H1 (cell line): ENCODE data around the gene SCNN1A. TPM values are rescaled to one million over a fixed set of nuclear protein-coding genes. Genes with fewer than 3 reads are reported as not detected.

Source experiments
- CTCF ChIA-PET: fragments of 300-600 bp; sonication (Branson Sonifier 250); formaldehyde crosslinking; loops from one replicate; lab custom pipeline; 2021; ENCODE audit not compliant: partially characterized antibody; lab: Charles Lee
- POLR2A ChIA-PET: fragments of 300-600 bp; sonication (Branson Sonifier 250); formaldehyde crosslinking; loops from one replicate; lab custom pipeline; 2021; ENCODE audit warnings: inconsistent platforms; ENCODE audit not compliant: partially characterized antibody; lab: Charles Lee
- DNase-seq, 2 experiments: peaks; one replicate each; pipeline versions ENCODE4 v3.0.0 to v3.0.0-alpha.2; 2010 to 2022; ENCODE audit warnings: low spot score in 2 of 2, low read depth in 1 of 2, mixed read lengths in 1 of 2
- FAIRE-seq: peaks from 2 replicates; lab custom pipeline; 2011; peaks lifted over from hg19 to GRCh38; lab: Jason Lieb, UNC
- H2AFZ ChIP-seq: 2 replicates; pipeline ENCODE4 v1.8.1; 2012; ENCODE audit warnings: low read length, inconsistent platforms
- H2AK5ac ChIP-seq: 2 replicates; pipeline ENCODE4 v1.6.1; 2013; ENCODE audit warnings: low read depth, low read length
- H2BK120ac ChIP-seq: replicated peaks from 2 replicates; pipeline ENCODE3; 2013; ENCODE audit warnings: low read depth, low read length, inconsistent platforms
- H2BK12ac ChIP-seq: 2 replicates; pipeline ENCODE4 v1.6.1; 2013; ENCODE audit warnings: low read depth, low read length
- H2BK15ac ChIP-seq: 2 replicates; pipeline ENCODE4 v1.6.1; 2013; ENCODE audit warnings: low read length
- H2BK20ac ChIP-seq: 2 replicates; pipeline ENCODE4 v1.6.1; 2013; ENCODE audit warnings: low read length
- H2BK5ac ChIP-seq: 2 replicates; pipeline ENCODE4 v1.6.1; 2013; ENCODE audit warnings: low read depth, low read length
- H3K14ac ChIP-seq: 2 replicates; pipeline ENCODE4 v1.6.1; 2013; ENCODE audit warnings: inconsistent platforms; ENCODE audit not compliant: insufficient read length
- H3K18ac ChIP-seq: 2 replicates; pipeline ENCODE4 v1.6.1; 2013; ENCODE audit warnings: low read length; ENCODE audit errors: extremely low read depth
- H3K23ac ChIP-seq: 2 replicates; pipeline ENCODE4 v1.6.1; 2013; ENCODE audit warnings: inconsistent platforms; ENCODE audit not compliant: insufficient read length
- H3K23me2 ChIP-seq: 2 replicates; pipeline ENCODE4 v1.6.1; 2013; ENCODE audit warnings: low read depth, low read length
- H3K27ac ChIP-seq: 2 replicates; pipeline ENCODE4 v1.6.1; 2011; ENCODE audit warnings: low read depth, low read length, inconsistent platforms
- H3K27me3 ChIP-seq, 4 experiments: replicated peaks in 1 of 4; 1 replicate in 1 of 4; 2 replicates in 3 of 4; pipeline versions ENCODE4 v1.6.1 to v1.8.1; 2011 to 2013; ENCODE audit warnings: low read length in 3 of 4, mild to moderate bottlenecking in 3 of 4, inconsistent platforms in 2 of 4, mixed read lengths in 2 of 4, moderate library complexity in 1 of 4; ENCODE audit not compliant: control insufficient read depth in 3 of 4, insufficient read depth in 3 of 4; ENCODE audit errors: extremely low read depth in 1 of 4
- H3K36me3 ChIP-seq, 4 experiments: 2 replicates each; pipeline versions ENCODE4 v1.6.1 to v1.8.1; 2011 to 2013; ENCODE audit warnings: mild to moderate bottlenecking in 4 of 4, low read length in 3 of 4, moderate library complexity in 2 of 4, control low read depth in 1 of 4, inconsistent platforms in 1 of 4; ENCODE audit not compliant: insufficient read depth in 4 of 4, control insufficient read depth in 2 of 4
- H3K4ac ChIP-seq: replicated peaks from 2 replicates; pipeline ENCODE3; 2013; ENCODE audit warnings: low read length, low read depth, mixed read lengths, inconsistent platforms; ENCODE audit not compliant: insufficient read length
- H3K4me1 ChIP-seq, 4 experiments: replicated peaks in 1 of 4; 1 replicate in 1 of 4; 2 replicates in 3 of 4; pipeline versions ENCODE4 v1.6.1 to v1.8.1; 2011 to 2013; ENCODE audit warnings: low read length in 3 of 4, inconsistent platforms in 2 of 4, mixed read lengths in 1 of 4; ENCODE audit not compliant: insufficient read depth in 4 of 4, control insufficient read depth in 3 of 4
- H3K4me2 ChIP-seq, 2 experiments: 2 replicates each; pipeline versions ENCODE4 v1.6.1 to v1.8.1; 2011 to 2013; ENCODE audit warnings: low read depth in 2 of 2, low read length in 2 of 2, control low read depth in 1 of 2, inconsistent platforms in 1 of 2, mild to moderate bottlenecking in 1 of 2; ENCODE audit not compliant: insufficient read depth in 1 of 2
- H3K4me3 ChIP-seq, 4 experiments: fragments of 200-600, 300-600 bp in 1 of 4; sonication (generic), shearing (Covaris generic), sonication (Bioruptor Twin) in 1 of 4; 2 replicates each; pipeline versions ENCODE4 v1.5.1 to v1.8.1; 2011 to 2016; ENCODE audit warnings: low read length in 4 of 4, low read depth in 3 of 4, control low read depth in 2 of 4, inconsistent platforms in 2 of 4, mild to moderate bottlenecking in 2 of 4, mixed read lengths in 1 of 4, moderate library complexity in 1 of 4; ENCODE audit not compliant: insufficient read depth in 2 of 4; ENCODE audit errors: extremely low read depth in 1 of 4
- H3K56ac ChIP-seq: replicated peaks from 2 replicates; pipeline ENCODE3; 2013; ENCODE audit warnings: low read depth, mild to moderate bottlenecking, mixed read lengths, low read length, inconsistent platforms; ENCODE audit not compliant: insufficient read length
- H3K79me1 ChIP-seq: 2 replicates; pipeline ENCODE4 v1.6.1; 2013; ENCODE audit warnings: low read depth, low read length, control low read depth
- H3K79me2 ChIP-seq, 2 experiments: 2 replicates each; pipeline versions ENCODE4 v1.6.1 to v1.8.1; 2012 to 2013; ENCODE audit warnings: low read length in 2 of 2, mild to moderate bottlenecking in 2 of 2, inconsistent platforms in 1 of 2; ENCODE audit not compliant: insufficient read depth in 2 of 2, control insufficient read depth in 1 of 2
- H3K9ac ChIP-seq, 4 experiments: replicated peaks in 1 of 4; 1 replicate in 1 of 4; 2 replicates in 3 of 4; pipeline versions ENCODE4 v1.6.1 to v1.8.1; 2011 to 2013; ENCODE audit warnings: low read depth in 3 of 4, low read length in 3 of 4, control low read depth in 2 of 4, mild to moderate bottlenecking in 2 of 4, moderate library complexity in 2 of 4, inconsistent platforms in 1 of 4; ENCODE audit errors: extremely low read depth in 1 of 4
- H3K9me3 ChIP-seq, 2 experiments: 2 replicates each; pipeline versions ENCODE4 v1.6.1 to v1.8.1; 2012 to 2013; ENCODE audit warnings: mild to moderate bottlenecking in 2 of 2, moderate library complexity in 2 of 2, control low read depth in 1 of 2, inconsistent platforms in 1 of 2, low read depth in 1 of 2, low read length in 1 of 2, mixed read lengths in 1 of 2; ENCODE audit not compliant: insufficient read depth in 2 of 2
- H4K20me1 ChIP-seq, 2 experiments: replicated peaks in 1 of 2; 2 replicates each; pipeline versions ENCODE3 to v1.8.1; 2011 to 2013; ENCODE audit warnings: inconsistent platforms in 2 of 2, low read length in 2 of 2, mild to moderate bottlenecking in 1 of 2; ENCODE audit not compliant: insufficient read depth in 2 of 2, control insufficient read depth in 1 of 2
- H4K5ac ChIP-seq: 2 replicates; pipeline ENCODE4 v1.6.1; 2013; ENCODE audit warnings: low read length, low read depth, mixed read lengths, inconsistent platforms; ENCODE audit not compliant: insufficient read length
- H4K8ac ChIP-seq: 2 replicates; pipeline ENCODE4 v1.8.0; 2013; ENCODE audit warnings: mild to moderate bottlenecking, moderate library complexity, low read length, inconsistent platforms; ENCODE audit not compliant: insufficient read depth; ENCODE audit errors: extremely low read depth
- H4K91ac ChIP-seq: replicated peaks from 2 replicates; pipeline ENCODE3; 2013; ENCODE audit warnings: low read length, mixed read lengths, inconsistent platforms; ENCODE audit not compliant: insufficient read length
- ASH2L ChIP-seq: fragments of 200-600, 300-600 bp; sonication (generic); IDR thresholded peaks from one replicate; pipeline ENCODE4 v1.7.1; 2017; ENCODE audit warnings: low read length
- BCL11A ChIP-seq, 2 experiments: IDR thresholded peaks; one replicate each; pipeline ENCODE4 v1.6.1; 2011; ENCODE audit warnings: low read depth in 2 of 2, low read length in 2 of 2, mild to moderate bottlenecking in 2 of 2
- CHD2 ChIP-seq: IDR thresholded peaks from 2 replicates; pipeline ENCODE4 v1.6.1; 2012; ENCODE audit warnings: low read length, improper control_type of control experiment
- CREB1 ChIP-seq: IDR thresholded peaks from 2 replicates; pipeline ENCODE4 v1.6.1; 2012; ENCODE audit warnings: inconsistent platforms
- EGR1 ChIP-seq: IDR thresholded peaks from 2 replicates; pipeline ENCODE4 v1.6.1; 2011; ENCODE audit warnings: low read depth, low read length, borderline replicate concordance
- EZH2 ChIP-seq: fragments of 200-600 bp; sonication (generic); IDR thresholded peaks from 2 replicates; pipeline ENCODE4 v1.7.1; 2012; ENCODE audit warnings: low read depth, mild to moderate bottlenecking, moderate library complexity, low read length, inconsistent platforms; ENCODE audit not compliant: severe bottlenecking
- FOSL1 ChIP-seq: IDR thresholded peaks from 2 replicates; pipeline ENCODE4 v1.6.1; 2011; ENCODE audit warnings: mild to moderate bottlenecking, low read depth, low read length, moderate library complexity; ENCODE audit not compliant: insufficient read depth
- HDAC2 ChIP-seq, 2 experiments: fragments of 300-600 bp in 1 of 2; sonication (generic) in 1 of 2; IDR thresholded peaks; 2 replicates each; pipeline ENCODE4 v1.6.1; 2011 to 2012; ENCODE audit warnings: low read depth in 2 of 2, low read length in 2 of 2, mild to moderate bottlenecking in 2 of 2, moderate library complexity in 2 of 2, borderline replicate concordance in 1 of 2, inconsistent platforms in 1 of 2
- RNF2 ChIP-seq: fragments of 200-900, 300-1000 bp; sonication (generic); IDR thresholded peaks from 2 replicates; pipeline ENCODE4 v1.7.1; 2016; ENCODE audit warnings: borderline replicate concordance, low read depth, mild to moderate bottlenecking, antibody characterized with exemption, low read length; ENCODE audit not compliant: poor library complexity, severe bottlenecking; ENCODE audit errors: missing control alignments
- SIX5 ChIP-seq: IDR thresholded peaks from 2 replicates; pipeline ENCODE4 v1.6.1; 2011; ENCODE audit warnings: mild to moderate bottlenecking, low read depth, low read length
- SP1 ChIP-seq: IDR thresholded peaks from 2 replicates; pipeline ENCODE4 v1.6.1; 2011; ENCODE audit warnings: low read depth, low read length
- SP4 ChIP-seq: IDR thresholded peaks from 2 replicates; pipeline ENCODE4 v1.6.1; 2012; ENCODE audit warnings: low read length, inconsistent platforms
- SUZ12 ChIP-seq: fragments of 200-600 bp; sonication (generic); IDR thresholded peaks from 2 replicates; pipeline ENCODE4 v1.6.1; 2012; ENCODE audit warnings: mild to moderate bottlenecking, inconsistent platforms, low read length, moderate library complexity, mixed read lengths
- TCF12 ChIP-seq: IDR thresholded peaks from 2 replicates; pipeline ENCODE4 v1.6.1; 2011; ENCODE audit warnings: low read depth, mild to moderate bottlenecking, low read length
- WGBS, 2 experiments: shearing (Covaris generic) in 1 of 2; methylation state at CpG; one replicate each; pipeline versions ENCODE4 v1.1.6 to v1.1.7; 2013 to 2015; ENCODE audit warnings: low lambda C conversion rate in 2 of 2, mixed read lengths in 2 of 2, inconsistent platforms in 1 of 2, low coverage in 1 of 2, missing lambda C conversion rate in 1 of 2; ENCODE audit not compliant: insufficient replicate concordance in 2 of 2, insufficient coverage in 1 of 2, insufficient read length in 1 of 2; ENCODE audit errors: extremely low coverage in 1 of 2, missing lambda C conversion rate in 1 of 2; 5-methylcytosine and 5-hydroxymethylcytosine counted together
- polyA plus RNA-seq, 7 experiments: library from polyadenylated mRNA; depleted of rRNA in 3 of 7; stranded (reverse) in 5 of 7; unstranded in 2 of 7; fragments of >200 nt in 5 of 7; fragments of 200-250 nt in 2 of 7; gene quantifications; 1 replicate in 5 of 7; 2 replicates in 1 of 7; 4 replicates in 1 of 7; pipeline versions ENCODE4 v1.2.1 to v1.2.3, GENCODE V29; 2011 to 2013; ENCODE audit warnings: missing spikeins in 2 of 7, mixed read lengths in 2 of 7
- total RNA-seq: library from RNA; stranded (reverse); fragmentation: NEBNext Ultra II Directional; extraction: Animal tissue kit (Norgen Biotek cat#: 25700); gene quantifications from 2 replicates; pipeline ENCODE4 v1.2.1, GENCODE V29; 2021

The SCNN1A gene
- total and polyA plus RNA-seq, 2 of the 8 experiments (the other 6 are each of a cell fraction or from before 2014, with no cell fraction given) = 85.5 to 156 TPM

- POLR2A ChIA-PET = interaction anchor here (0.7 to 10.6 kb wide), 5 partner anchors 11 to 263 kb away, joined by 3 to 141 read pairs (median 29); partner anchors contain the start of genes SCNN1A and TNFRSF1A
- WGBS, 2 experiments = 81% methylated on average over 1 of the region's 1 CpG; no CpG with 5 or more reads in 1 of the 2 experiments
- TF ChIP-seq ASH2L (no peak), EGR1 (no peak), BCL11A (IDR thresholded peaks at IDR 0.05; ENCODE audit: low read depth in 2 of 2, low read length in 2 of 2) (no peak), CHD2 (no peak), SIX5 (no peak), EZH2 (no peak), RNF2 (no peak), CREB1 (no peak), TCF12 (no peak), SUZ12 (no peak), SP1 (no peak), SP4 (no peak), FOSL1 (no peak), HDAC2 (IDR thresholded peaks at IDR 0.05; ENCODE audit: borderline replicate concordance in 1 of 2, low read depth in 2 of 2, low read length in 2 of 2) (no peak)
These were observed 16.5 kb downstream of the SCNN1A start for GRCh38 chr12:6358881-6359280.

More at GRCh38 chr12:6358881-6359280, 16.5 kb downstream of the SCNN1A start:
- Histone ChIP-seq H3K9ac (no peak overlapping the region), H3K27me3 (no peaks in the 10 kb centered on the region), H2BK5ac (no peak overlapping the region), H2BK15ac (no peak overlapping the region), H3K79me2 (peaks cover 0 to 8% of the 10 kb centered on the region in 2 experiments; a peak in 1 of 4 replicates), H3K4me2 (no peak overlapping the region), H3K23me2 (peaks cover 2% of the 10 kb centered on the region; the same call in 1 of the 2 replicates), H4K91ac (no peak overlapping the region), H3K56ac (no peak overlapping the region), H3K36me3 (peaks cover 2 to 47% (median 21%) of the 10 kb centered on the region in 4 experiments), H3K18ac (no peak overlapping the region), H3K27ac (no peak overlapping the region), H3K4me1 (peaks cover 0 to 9% (median 2%) of the 10 kb centered on the region in 4 experiments; a peak in 6 of 7 replicates), H3K9me3 (no peaks in the 10 kb centered on the region), H3K79me1 (peaks cover 2% of the 10 kb centered on the region; the same call in 1 of the 2 replicates), H4K20me1 (peaks cover 2 to 9% of the 10 kb centered on the region in 2 experiments), H2BK12ac (no peak overlapping the region), H2BK20ac (no peak overlapping the region), H2AK5ac (no peak overlapping the region), H4K8ac (no peak overlapping the region), H4K5ac (no peak overlapping the region), H2BK120ac (no peak overlapping the region), H3K14ac (no peak overlapping the region), H3K23ac (no peak overlapping the region), H2AFZ (no peak overlapping the region), H3K4ac (no peak overlapping the region), H3K4me3 (no peak overlapping the region)
- CTCF ChIA-PET = interaction anchor here (3.5 to 4.9 kb wide), 3 partner anchors 13 to 32 kb away, joined by 16 to 74 read pairs (median 29); partner anchors contain the start of gene TNFRSF1A
- FAIRE-seq (no peak), DNase-seq (no peak)
